K562 (cell line): ENCODE measurements around the gene SECISBP2. TPM values are rescaled to one million over a fixed set of nuclear protein-coding genes. Genes with fewer than 3 reads are reported as not detected.
A peak's percentile ranks its signal among the peaks of the same experiment; 100 is the strongest.

Source experiments
- ARID3B ChIP-seq: fragments of 250-450 bp; sonication (Bioruptor Pico); IDR thresholded peaks from 2 replicates; pipeline ENCODE4 v1.4.0; 2020; ENCODE audit warnings: borderline replicate concordance
- E4F1 ChIP-seq: fragments of 250-450 bp; sonication (Bioruptor Pico); IDR thresholded peaks from 2 replicates; pipeline ENCODE4 v1.5.0; 2021; ENCODE audit warnings: mild to moderate bottlenecking, borderline replicate concordance
- EHMT2 ChIP-seq: fragments of 450-650 bp; IDR thresholded peaks from 2 replicates; pipeline ENCODE4 v1.6.1; 2018; ENCODE audit warnings: antibody characterized with exemption
- HIVEP1 ChIP-seq: fragments of 250-450 bp; sonication (Bioruptor Pico); IDR thresholded peaks from 2 replicates; pipeline ENCODE4 v1.4.0; 2020; ENCODE audit warnings: mild to moderate bottlenecking
- PRPF4 ChIP-seq: fragments of 200-400 bp; formaldehyde crosslinking; IDR thresholded peaks from one replicate; pipeline ENCODE4 v1.6.1; 2017; ENCODE audit warnings: low read length, low read depth, mild to moderate bottlenecking; ENCODE audit not compliant: insufficient read depth, poor library complexity, severe bottlenecking
- RBM25 ChIP-seq: fragments of 200-400 bp; formaldehyde crosslinking; IDR thresholded peaks from 2 replicates; pipeline ENCODE4 v1.6.1; 2018; ENCODE audit warnings: low read length, low read depth, moderate library complexity; ENCODE audit not compliant: severe bottlenecking
- SAFB2 ChIP-seq: fragments of 200-400 bp; formaldehyde crosslinking; IDR thresholded peaks from 2 replicates; pipeline ENCODE4 v1.6.1; 2018; ENCODE audit warnings: borderline replicate concordance, low read length, low read depth, moderate library complexity; ENCODE audit not compliant: severe bottlenecking
- SAP30 ChIP-seq: fragments of 200-600 bp; sonication (generic); IDR thresholded peaks from 2 replicates; pipeline ENCODE4 v1.6.1; 2012; ENCODE audit warnings: borderline replicate concordance, low read depth, mild to moderate bottlenecking, moderate library complexity, low read length, control low read depth, inconsistent platforms; ENCODE audit not compliant: insufficient read depth, poor library complexity, severe bottlenecking
- SUPT5H ChIP-seq: fragments of 450-650 bp; IDR thresholded peaks from 2 replicates; pipeline ENCODE4 v1.6.1; 2016
- TFAP4 ChIP-seq: sonication (generic); formaldehyde crosslinking; IDR thresholded peaks from 2 replicates; pipeline ENCODE4 v1.8.0; 2022; ENCODE audit warnings: missing genetic modification reagents, mild to moderate bottlenecking, moderate library complexity, borderline replicate concordance
- TRIM24 ChIP-seq, 2 experiments: fragments of 450-650 bp; IDR thresholded peaks; 2 replicates each; pipeline ENCODE4 v1.6.1; 2016
- ZBTB9 ChIP-seq: fragments of 450-650 bp; formaldehyde crosslinking; IDR thresholded peaks from 2 replicates; pipeline ENCODE4 v1.4.0; 2020; ENCODE audit warnings: mild to moderate bottlenecking, moderate library complexity
- ZNF398 ChIP-seq: fragments of 250-450 bp; sonication (Bioruptor Pico); IDR thresholded peaks from 2 replicates; pipeline ENCODE4 v1.8.0; 2021; ENCODE audit warnings: moderate library complexity, mild to moderate bottlenecking, inconsistent platforms
- ZNF444 ChIP-seq: fragments of 250-450 bp; sonication (Bioruptor Pico); IDR thresholded peaks from 2 replicates; pipeline ENCODE4 v1.4.0; 2020; ENCODE audit warnings: mild to moderate bottlenecking, moderate library complexity
- ZNF740 ChIP-seq, 3 experiments: fragments of 200-800 bp in 1 of 3; sonication (Bioruptor generic) in 1 of 3; sonication (generic) in 1 of 3; formaldehyde crosslinking in 1 of 3; IDR thresholded peaks; 2 replicates each; pipeline versions ENCODE4 v1.6.1 to v1.8.0; 2016 to 2022; ENCODE audit warnings: mild to moderate bottlenecking in 2 of 3, missing compliant biosample characterization in 2 of 3, missing genetic modification characterization in 2 of 3, missing genetic modification reagents in 1 of 3
- polyA plus RNA-seq, 8 experiments: library from polyadenylated mRNA; depleted of rRNA in 4 of 8; stranded (reverse) in 5 of 8; unstranded in 3 of 8; fragments of >200 nt; fragmentation: Nextera tagmentation in 2 of 8; fragmentation: Illumina TruSeq in 1 of 8; extraction: Ambion mirVana in 2 of 8; extraction: Trizol in 1 of 8; gene quantifications; 2 replicates each; pipeline versions ENCODE4 v1.2.1 to v1.2.3, GENCODE V29; 2011 to 2014; ENCODE audit warnings: inconsistent platforms in 1 of 8, missing spikeins in 1 of 8
- total RNA-seq, 7 experiments: library from RNA; depleted of rRNA in 6 of 7; stranded (reverse); fragments of >200 nt in 6 of 7; fragmentation: Illumina TruSeq in 2 of 7; extraction: Trizol in 2 of 7; gene quantifications; 2 replicates each; pipeline versions ENCODE4 v1.2.1 to v1.2.3, GENCODE V29; 2011 to 2021; ENCODE audit warnings: low replicate concordance in 1 of 7

SECISBP2 gene
- total and polyA plus RNA-seq, 9 of the 15 experiments (the other 6 are each of a cell fraction or from before 2014, with no cell fraction given) = 3.2 to 41.6 (median 26.1) TPM

- TF ChIP-seq TFAP4 (CRISPR knock-in tag) (no peak; the same call in 1 of the 2 replicates), ZNF444 (CRISPR knock-in tag) (no peak), SUPT5H (peak; percentile 95), PRPF4 (peak; percentile 94), ZBTB9 (CRISPR knock-in tag) (peak; percentile 72; the same call in 1 of the 2 replicates), HIVEP1 (CRISPR knock-in tag) (no peak), ZNF398 (no peak), ARID3B (CRISPR knock-in tag) (no peak), ZNF740 (CRISPR knock-in tag; IDR thresholded peaks at IDR 0.05) (no peak), ZNF740 (tag; IDR thresholded peaks at IDR 0.05) (no peak), SAP30 (peak; percentile 53), TRIM24 (IDR thresholded peaks at IDR 0.05) (no peak), EHMT2 (no peak), E4F1 (CRISPR knock-in tag) (no peak), SAFB2 (no peak), RBM25 (peak; percentile 78)
Observed at GRCh38 chr9:89310475-89311345, 7.6 kb upstream of the SECISBP2 start, which contains the start of gene CKS2 (continued).
